HG02885 (cell line): ENCODE data around the gene BRAT1.
"Not testable (repeated sequence)": the region's sequence is repeated elsewhere in the genome, so short reads cannot be mapped to it uniquely, and the experiment has no call there.

Experiments used
- ATAC-seq: cut with Tn5 transposase; IDR thresholded peaks from one replicate; pipeline ENCODE4 v1.9.1; 2021; ENCODE audit warnings: mild to moderate bottlenecking; ENCODE audit not compliant: unreplicated experiment, poor library complexity

The BRAT1 gene

DNA sequence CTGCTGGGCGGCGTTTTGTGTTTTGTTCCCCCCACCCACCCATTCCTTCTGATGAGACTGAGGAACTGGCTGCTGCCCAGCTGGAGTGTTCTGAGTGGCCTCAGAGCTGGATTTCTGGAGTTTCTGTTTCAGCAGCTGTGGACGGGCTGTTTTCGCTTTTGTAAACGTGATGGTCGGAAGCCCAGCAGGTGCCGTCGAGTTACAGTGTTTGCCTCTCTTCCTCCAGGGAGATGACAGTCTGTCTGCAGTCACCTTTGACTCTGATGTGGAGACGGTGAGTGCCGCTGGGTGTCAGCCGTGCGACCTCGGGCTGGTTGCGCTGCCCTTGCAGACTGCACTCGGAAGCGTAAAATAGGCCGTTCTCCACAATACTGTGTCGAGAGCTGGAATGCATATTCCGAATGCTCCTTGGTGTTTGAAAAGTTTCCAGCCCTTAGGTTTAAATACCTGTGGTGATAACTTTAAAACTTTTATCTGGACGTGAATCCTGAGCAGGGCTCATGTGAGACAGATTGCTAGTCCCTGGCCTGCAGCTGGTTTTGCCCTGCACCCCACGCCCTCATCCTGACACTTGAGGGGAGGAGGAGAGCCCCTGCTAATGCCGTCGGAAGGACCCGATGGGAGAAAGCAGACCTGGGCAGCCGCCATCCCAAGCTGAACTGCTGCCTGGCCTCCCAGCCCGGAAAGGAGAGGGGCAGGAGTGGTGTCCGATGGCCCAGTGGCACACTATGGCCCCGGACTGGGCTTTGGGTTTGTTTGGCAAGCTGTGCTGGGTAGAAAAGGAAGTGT is 11.8 kb upstream of the BRAT1 start:
- ATAC-seq: peak; percentile 95

DNA sequence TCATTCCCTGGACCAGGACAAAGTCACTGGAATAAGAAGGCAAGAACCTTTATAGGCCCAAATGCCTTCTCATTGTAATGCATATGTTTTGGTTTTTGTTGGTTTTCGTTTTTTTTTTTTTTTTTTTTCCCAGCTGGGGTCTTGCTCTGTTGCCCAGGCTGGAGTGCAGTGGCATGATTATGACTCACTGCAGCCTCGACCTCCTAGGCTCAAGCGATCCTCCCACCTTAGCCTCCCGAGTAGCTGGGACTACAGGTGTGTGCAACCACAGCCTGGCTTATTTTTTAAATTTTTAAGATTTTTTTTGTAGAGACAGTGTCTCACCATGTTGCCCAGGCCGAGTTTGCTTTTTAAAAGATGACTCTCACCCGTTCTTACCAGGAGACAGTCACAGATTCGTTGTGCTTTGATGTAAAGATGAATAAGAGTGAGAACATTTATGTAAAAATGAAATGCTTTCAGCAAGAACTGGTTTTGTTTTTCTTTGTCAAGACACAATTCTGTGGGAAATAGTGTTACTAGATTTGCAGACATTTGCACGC is 11.1 kb upstream of the BRAT1 start:
- ATAC-seq: no peak

DNA sequence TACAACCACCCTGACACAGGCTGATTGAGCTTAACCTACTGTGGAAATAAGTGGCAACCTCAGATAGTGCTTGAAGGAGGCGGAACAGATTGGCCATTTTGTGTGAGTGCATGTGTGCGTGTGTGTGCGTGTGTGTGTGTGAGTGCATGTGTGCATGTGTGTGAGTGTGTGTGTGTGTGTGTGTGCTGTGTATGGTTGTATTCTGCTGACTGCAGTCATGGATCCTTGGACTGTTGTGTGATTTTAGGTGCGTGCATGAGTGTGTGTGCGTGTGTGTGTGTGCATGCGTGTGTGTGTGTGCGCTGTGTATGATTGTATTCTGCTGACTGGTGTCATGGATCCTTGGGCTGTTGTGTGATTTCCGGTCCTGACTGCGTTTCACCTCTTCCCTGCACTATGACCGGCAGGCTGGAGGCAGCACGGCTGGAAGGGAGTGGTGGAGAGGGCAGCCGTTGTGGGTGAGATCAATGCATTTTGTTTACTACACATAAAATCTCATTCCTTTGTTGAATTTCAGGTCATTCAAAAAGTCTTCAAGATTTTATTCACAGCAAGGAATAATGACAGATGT is 9.7 kb upstream of the BRAT1 start:
- no peak for ATAC-seq

DNA sequence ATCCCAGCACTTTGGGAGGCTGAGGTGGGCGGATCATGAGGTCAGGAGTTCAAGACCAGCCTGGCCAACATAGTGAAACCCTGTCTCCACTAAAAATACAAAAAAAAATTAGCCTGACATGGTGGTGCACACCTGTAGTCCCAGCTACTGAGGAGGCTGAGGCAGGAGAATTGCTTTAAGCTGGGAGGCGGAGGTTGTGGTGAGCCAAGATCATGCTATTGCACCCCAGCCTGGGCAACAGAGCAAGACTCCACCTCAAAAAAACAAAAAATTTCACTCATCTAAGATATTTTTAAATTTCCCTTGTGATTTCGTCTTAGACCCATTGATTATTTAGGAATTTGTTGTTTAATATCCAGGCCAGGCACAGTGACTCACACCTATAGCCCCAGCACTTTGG is 8.6 kb upstream of the BRAT1 start:
- ATAC-seq: not testable (repeated sequence)

DNA sequence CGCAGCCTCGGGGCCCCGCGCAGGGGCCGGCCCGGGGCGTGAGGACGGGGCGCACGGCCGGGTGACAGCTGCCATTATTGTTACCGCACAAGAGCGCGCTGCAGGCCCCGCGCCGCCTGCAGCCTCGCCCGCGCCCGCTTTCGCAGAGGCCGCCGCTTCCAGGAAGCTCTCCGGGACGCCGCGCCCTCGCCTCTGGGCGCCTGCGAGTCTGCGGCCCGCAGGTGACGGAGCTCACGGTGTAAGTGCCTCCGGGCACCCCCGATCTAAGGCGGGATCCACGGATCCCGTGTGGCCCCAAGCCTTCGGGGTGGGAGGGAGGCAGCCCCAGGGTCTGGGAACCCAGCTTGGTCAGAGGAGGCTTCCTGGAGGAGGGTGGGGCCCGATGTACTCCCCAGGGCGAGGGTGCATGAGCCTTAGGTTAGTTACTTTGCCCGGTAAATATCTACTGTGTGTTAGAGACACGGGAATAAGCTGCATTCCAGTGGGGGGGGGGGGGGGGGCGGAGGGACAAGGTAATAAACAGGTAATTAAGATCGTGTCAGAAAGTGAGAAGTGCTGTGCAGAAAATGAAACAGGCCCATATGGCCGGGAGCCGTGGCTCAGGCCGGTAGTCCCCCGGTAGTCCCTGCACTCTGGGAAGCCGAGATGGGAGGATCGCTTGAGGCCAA is 4.1 kb upstream of the BRAT1 start:
- peak; percentile 7 for ATAC-seq

DNA sequence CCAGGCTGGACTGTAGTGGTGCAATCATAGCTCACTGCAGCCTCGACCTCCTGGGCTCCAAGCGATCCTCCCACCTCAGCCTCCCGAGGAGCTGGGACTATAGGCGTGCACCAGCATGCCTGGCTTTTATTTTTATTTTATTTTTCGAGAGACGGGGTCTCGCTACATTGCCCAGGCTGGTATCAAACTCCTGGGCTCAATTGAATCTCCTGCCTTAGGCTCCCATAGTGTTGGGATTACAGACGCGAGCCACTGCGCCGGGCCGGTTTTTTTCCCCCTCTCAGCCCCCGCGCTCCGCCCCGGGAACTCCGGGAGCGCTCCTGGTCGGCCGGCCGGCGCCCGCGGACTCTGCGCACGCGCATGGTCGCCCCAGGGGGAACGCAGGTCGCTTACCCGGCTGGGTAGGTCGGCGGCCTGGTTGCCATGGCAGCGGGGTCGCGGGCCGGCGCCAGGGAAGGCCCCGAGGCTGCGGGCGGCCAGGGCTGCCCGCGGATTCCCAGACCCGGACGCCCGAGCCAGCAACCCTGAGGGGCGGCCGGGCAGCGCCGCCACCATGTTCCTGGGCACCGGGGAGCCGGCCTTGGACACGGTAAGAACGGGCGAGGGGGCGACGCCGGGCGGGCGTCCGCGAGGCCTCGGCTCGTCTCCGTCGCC is 3.4 kb upstream of the BRAT1 start, which contains the start of gene IQCE:
Gene IQCE, plus strand, starts transcription at position 351 of the 654 bp plus-strand sequence. Its CDS starts 203 bp downstream, at position 554.
- ATAC-seq: peak; percentile 63

DNA sequence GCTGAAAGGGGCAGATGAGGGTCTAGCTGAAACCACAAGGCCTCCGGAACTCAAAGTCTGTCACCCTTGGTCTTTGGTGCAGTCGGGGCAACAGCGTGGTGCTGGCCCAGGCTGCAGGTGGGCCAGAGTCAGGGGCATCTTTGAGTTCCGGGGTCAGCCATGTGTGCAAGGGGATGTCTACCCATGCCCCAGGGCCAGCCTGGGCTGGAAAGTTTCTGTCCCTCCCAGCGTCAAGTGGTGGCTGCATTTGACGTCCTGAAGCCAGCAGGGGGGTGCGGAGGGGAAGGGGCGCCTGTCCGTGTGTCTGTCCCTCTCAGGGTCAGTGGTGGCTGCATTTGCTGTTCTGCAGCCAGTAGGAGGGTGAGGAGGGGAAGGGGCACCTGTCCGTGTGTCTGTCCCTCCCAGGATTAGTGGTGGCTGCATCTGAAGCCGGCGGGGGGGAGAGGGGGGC is 638 bp downstream of the BRAT1 start:
- no peak for ATAC-seq

DNA sequence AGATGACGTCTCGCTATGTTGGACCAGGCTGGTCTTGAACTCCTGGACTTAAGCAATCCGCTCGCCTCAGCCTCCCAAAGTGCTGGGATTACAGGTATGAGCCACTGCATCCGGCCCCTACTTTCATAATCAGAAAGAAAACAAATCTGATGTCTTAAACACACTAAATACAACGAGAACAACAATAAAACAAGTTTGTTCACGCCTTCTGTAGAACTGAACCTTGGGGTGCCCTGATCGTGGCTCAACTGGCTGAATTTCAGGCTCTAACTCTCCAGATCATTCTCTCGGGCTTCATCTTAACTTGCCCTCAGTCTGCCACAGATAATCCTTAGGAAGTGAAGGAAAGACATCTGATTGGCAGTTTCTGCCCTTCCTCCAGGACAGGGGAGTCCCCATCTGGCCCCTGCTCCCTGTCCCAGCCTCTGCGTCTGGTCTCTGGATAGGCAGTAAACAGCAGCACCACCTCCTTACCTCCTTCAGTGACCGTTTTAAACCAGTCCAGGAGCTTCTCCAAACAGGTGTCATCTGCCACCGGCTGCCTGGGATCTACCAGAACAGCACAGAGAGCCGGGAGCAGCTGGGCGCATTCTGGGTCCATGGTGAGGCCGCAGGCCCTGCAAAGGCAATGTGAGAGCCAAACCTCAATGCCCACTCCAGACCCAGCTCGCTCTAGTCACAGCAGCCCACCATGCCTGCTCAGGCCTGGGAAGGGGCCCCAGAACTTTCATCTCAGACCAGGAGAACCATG is 1.3 kb downstream of the BRAT1 start:
- ATAC-seq: no peak

DNA sequence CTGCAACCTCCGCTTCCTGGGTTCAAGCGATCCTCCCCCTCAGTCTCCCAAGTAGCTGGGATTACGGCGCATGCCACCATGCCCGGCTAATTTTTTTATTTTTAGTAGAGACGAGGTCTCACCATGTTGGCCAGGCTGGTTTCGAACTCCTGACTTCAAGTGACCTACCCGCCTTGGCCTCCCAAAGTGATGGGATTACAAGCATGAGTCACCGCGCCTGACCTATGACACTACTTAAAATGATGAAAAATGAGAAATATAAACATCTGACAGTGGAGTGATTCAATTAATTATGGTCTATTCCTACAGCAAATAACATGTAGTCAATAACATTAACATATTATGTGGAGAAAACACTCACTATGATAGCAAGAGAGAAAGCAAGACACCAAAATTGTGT is 2.2 kb downstream of the BRAT1 start:
- ATAC-seq: no peak

DNA sequence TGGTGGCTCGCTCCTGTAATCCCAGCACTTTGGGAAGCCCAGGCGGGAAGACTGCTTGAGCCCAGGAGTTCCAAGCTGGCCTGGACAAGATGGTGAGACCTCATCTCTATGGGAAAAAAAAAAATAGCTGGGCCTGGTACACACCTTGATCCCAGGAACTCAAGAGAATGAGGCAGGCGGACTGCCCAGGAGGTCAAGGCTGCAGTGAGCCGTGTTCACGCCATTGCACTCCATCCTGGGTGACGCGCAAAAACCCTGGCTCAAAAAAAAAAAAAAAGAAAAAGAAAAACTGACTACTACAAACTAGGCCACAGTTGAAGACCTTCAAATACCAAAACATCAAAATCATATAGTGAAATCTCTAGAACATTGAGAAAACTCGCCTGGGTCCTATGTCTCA is 3.9 kb downstream of the BRAT1 start:
- ATAC-seq: no peak

DNA sequence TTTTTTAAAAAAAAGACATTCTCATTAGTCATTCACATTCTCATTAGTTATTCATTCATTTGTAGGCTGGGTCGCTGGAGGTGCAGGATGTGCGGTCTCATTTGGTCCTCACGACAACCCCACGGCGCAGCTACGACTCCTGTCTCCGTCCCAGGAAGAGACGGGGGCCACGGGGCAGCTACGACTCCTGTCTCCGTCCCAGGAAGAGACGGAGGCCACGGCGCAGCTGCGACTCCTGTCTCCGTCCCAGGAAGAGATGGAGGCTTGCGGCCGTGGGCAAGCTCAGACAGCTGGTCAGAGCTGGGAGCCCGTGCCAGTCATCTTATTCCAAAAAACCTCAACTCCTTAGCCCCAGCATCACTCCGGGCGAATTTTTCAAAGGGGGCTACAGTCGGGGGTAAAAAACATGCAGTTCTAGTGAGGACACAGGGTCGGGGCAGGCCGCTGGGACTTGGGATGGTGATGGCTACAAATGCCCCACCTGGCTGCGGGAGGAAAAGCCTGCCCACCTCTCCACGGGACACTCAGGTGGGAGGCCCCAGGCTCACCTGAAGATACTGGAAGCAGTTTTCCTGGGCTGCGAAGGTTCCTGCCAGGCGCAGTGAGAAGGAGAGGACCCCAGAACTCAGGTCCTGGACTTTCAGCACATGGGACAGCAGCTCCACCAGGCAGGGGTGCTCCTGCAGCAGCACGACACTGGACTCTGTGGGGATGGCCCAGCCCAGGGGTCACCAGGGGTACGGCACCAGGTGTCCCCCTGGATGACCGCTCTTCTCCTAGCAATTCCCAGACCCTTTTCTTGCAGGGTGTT is 8.3 kb downstream of the BRAT1 start:
- ATAC-seq: no peak

DNA sequence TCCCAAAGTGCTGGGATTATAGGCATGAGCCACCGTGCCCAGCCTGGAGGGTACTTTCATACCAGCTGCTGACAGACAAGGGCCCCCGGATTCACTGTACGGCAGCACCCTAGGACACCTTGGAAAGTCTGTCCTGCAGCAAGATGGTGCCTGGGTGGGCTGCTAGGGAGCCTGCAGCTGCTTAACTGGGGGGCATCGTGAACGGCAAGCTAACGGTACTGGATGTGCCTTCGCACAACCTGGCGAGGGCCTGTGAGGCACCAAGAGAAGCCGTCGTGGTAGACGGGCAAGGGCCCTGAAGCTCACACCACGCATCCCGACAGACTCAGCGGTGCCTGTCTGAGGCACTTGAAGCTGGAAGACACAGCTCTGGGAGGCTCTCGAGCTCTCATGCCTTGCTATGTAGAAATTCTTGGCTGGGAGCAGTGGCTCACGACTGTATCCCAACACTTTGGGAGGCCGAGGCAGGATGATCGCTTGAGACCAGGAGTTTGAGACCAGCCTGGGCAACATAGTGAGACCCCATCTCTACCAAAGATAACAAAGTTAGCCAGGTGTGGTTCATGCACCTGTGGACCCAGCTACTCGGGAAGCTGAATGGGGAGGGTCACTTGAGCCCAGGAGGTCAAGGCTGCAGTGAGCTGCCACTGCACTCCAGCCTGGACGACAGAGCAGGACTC is 9.4 kb downstream of the BRAT1 start:
- no peak for ATAC-seq

DNA sequence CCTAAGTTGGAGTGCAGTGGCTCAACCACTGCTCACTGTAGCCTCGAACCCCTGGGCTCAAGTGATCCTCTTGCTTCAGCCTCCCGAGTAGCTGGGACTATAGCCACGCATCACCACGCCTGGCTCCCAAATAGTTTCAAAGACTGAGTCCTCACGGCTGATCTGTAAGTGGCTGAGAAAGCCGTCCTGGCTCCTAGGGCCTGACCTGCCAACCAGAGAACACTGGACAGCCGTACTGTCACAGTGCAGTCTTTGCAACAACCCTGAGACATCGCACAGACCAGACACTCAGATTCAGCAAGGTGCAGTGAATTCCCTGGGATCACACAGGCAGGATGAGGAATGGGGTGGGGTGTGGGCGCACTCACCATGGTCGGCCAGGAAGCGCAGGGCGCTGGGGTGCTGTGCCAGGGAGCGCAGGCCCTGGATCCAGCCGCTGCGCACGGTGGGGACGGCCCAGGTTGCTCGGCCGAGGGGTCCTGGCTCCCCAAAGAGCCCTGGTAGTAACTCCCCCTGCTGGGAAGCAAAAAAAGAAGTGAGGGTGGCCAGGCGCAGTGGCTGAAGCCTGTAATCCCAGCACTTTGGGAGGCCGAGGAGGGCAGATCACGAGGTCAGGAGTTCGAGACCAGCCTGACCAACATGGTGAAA is 10.7 kb downstream of the BRAT1 start:
- ATAC-seq: no peak

DNA sequence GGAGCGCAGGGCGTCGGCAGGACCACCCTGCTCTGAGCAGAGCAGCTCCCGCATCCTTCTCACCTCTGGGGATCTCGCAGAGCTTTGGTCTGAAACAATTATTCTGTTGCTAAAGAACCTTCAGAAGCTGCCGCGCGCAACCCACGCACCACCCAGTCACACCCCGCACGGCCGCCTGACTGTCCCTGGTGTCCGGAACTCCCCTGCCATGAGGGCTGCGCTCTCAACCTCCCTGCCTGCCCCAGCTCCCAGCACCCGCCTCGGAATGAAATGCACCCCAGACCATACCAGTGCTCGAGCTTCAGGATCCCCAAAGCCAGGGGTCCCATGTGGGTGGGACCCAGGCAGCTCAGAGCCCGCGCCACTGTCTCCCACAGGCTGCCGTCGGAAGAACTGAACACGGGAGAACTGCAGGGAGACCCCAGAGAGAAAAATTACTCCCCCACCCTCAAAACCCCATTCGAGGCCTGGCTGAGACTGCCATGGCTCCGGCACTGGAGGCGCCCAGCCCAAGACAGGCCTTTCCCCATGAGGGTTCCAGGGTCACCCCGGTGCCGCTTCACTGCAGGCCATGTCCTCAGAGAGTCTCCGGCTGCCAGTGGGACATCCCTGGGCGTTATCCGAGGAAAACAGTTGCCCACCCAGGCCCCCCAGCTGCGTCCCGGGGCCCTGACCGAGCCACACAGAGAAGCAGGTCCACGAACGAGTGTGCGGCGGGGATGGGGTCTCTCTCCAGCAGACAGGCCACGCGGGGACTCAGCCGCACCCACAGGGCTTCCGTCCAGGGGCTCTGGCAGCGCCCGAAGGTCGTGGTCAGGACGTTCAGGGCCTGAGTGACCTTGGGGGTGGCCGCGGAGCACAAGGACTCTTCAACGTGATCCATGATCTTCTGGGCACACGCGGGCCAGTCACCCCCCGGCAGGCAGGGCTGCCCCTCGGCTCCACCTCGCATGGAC is 12.1 kb downstream of the BRAT1 start:
- no peak for ATAC-seq

DNA sequence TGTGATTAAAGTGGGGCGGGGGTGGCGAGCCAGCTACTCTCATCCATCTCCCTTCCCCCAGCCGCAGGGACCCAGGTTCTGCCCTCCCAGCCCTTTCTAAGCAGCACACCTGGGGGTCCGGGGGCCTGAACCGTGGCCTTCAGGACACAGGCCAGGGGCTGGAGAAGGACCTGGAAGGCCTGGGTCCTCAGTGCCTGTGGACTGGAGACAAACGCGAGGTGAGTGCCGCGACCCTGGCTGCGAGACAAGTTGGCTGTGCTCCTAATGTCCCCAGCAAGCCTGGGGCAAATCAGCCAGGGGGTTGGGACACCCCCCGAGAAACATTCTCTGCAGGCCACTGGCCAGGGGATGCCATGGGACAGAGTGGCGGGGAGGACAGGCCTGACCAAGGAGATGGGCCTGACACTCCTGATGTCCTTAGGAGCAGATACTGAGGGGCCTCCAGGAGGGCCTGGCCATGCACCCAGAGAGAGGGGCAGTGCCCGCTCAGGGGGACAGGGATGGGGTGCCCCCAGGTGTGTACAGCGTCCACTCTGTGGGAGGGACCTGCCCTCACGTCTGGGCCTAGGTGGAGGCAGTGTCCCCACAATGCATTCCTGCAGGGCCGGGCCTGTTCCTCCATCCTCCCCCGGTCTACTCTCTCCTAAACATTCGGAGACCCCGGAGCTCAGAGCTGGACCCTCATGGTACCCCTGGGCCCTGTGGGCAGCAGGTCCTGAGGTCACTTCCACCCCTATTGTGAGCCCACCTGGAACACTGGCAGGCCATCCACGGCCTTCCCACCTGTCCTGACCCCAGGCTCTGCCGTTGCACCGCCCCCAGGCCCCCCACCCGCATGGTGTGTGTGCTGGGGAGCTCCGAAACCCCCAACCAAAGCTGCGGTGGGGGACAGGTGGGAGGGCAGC is 13.1 kb downstream of the BRAT1 start:
- no peak for ATAC-seq
